Left ventricle myocardium superior (tissue), 1 donor: ENCODE data around the gene DTYMK. TPM values are rescaled to one million over a fixed set of nuclear protein-coding genes. Genes with fewer than 3 reads are reported as not detected.
A peak's percentile ranks its signal among the peaks of the same experiment; 100 is the strongest.
"Not testable (repeated sequence)": the region's sequence is repeated elsewhere in the genome, so short reads cannot be mapped to it uniquely, and the experiment has no call there.

ENCODE experiments used
- ATAC-seq: fragments of 200-7000 bp; cut with Tn5 transposase; one replicate; pipeline ENCODE4 v1.9.1; 2020; ENCODE audit warnings: mild to moderate bottlenecking, moderate library complexity
- DNase-seq: peaks from one replicate; pipeline ENCODE4 v3.0.0-alpha.2; 2020
- intact Hi-C: fragments of 100-400 bp; cut with micrococcal nuclease; formaldehyde crosslinking; loops from one replicate; pipeline ENCODE4 v1.11.0; 2022
- total RNA-seq: library from RNA; stranded (reverse); fragmentation: NEBNext Ultra II Directional; extraction: Animal tissue kit (Norgen Biotek cat#: 25700); gene quantifications from one replicate; pipeline ENCODE4 v1.2.1, GENCODE V29; 2021
- donor health status: DM: no; HTN: yes; CAD: no; lungs with severe emphysema.

The DTYMK gene
- total RNA-seq, 1 donor from 2014 or later = 10.5 TPM

GRCh38 chr2:241675885-241676284 is 10.7 kb downstream of the DTYMK start:
- intact Hi-C loops = no loop called here
- peak; percentile 22 for DNase-seq
- ATAC-seq = no peak

GRCh38 chr2:241673797-241674725 is 12.6 kb downstream of the DTYMK start:
- DNase-seq (peak; percentile 37), ATAC-seq (peak; percentile 77)
- intact Hi-C loops = no loop called here

- DNase-seq (no peak), ATAC-seq (no peak)
- intact Hi-C loops = no loop called here
Measured at GRCh38 chr2:241673189-241673663, 13.4 kb downstream of the DTYMK start.

- intact Hi-C loops = no loop called here
- ATAC-seq (no peak), DNase-seq (no peak)
Measured at GRCh38 chr2:241672243-241673188, 14.1 kb downstream of the DTYMK start.

- intact Hi-C loops = no loop called here
- DNase-seq = no peak
- ATAC-seq = no peak
Measured at GRCh38 chr2:241671457-241672240, 15.0 kb downstream of the DTYMK start.

GRCh38 chr2:241670333-241671110 is 16.1 kb downstream of the DTYMK start:
- no peak for ATAC-seq
- intact Hi-C loops = no loop called here
- DNase-seq = no peak

GRCh38 chr2:241668839-241669238 is 17.8 kb downstream of the DTYMK start:
- ATAC-seq (no peak), DNase-seq (no peak)
- intact Hi-C loops = no loop called here

GRCh38 chr2:241668354-241668753 is 18.3 kb downstream of the DTYMK start:
- ATAC-seq (no peak), DNase-seq (no peak)
- intact Hi-C loops = no loop called here

- ATAC-seq (no peak), DNase-seq (no peak)
- intact Hi-C loops = no loop called here
Measured at GRCh38 chr2:241666627-241667400, 19.8 kb downstream of the DTYMK start.

- intact Hi-C loops = no loop called here
- ATAC-seq (no peak), DNase-seq (no peak)
Measured at GRCh38 chr2:241665731-241666440, 20.7 kb downstream of the DTYMK start.

- intact Hi-C loops, ATAC-seq, DNase-seq: not testable (repeated sequence)
Measured at GRCh38 chr2:241662731-241663130, 23.9 kb downstream of the DTYMK start.

- ATAC-seq = no peak
- no peak for DNase-seq
- intact Hi-C loops = no loop called here
Measured at GRCh38 chr2:241660593-241661213, 25.9 kb downstream of the DTYMK start.

GRCh38 chr2:241659150-241659739 is 27.4 kb downstream of the DTYMK start:
- peak; percentile 54 for ATAC-seq
- intact Hi-C loops = no loop called here

GRCh38 chr2:241658296-241658695 is 28.3 kb downstream of the DTYMK start:
- ATAC-seq = no peak
- intact Hi-C loops = no loop called here

More at GRCh38 chr2:241659150-241659739, 27.4 kb downstream of the DTYMK start:
- peak; percentile 69 for DNase-seq

GRCh38 chr2:241657786-241658254 is 28.8 kb downstream of the DTYMK start:
- ATAC-seq (no peak), DNase-seq (no peak)
- intact Hi-C loops = no loop called here

More at GRCh38 chr2:241658296-241658695, 28.3 kb downstream of the DTYMK start:
- no peak for DNase-seq
